Measurements from ENCODE around the gene KCNMA1.

GRCh38 chr10:76882796-76883195 is 754.8 kb downstream of the KCNMA1 start:
- TF ChIP-seq CTCF (IDR thresholded peaks at IDR 0.05 in 2 of 3, conservative IDR thresholded peaks at IDR 0.05 in 1 of 3; ENCODE audit: control insufficient read depth in 2 of 3, extremely low read depth in 1 of 3, insufficient read depth in 1 of 3, low read depth in 3 of 3, low read length in 3 of 3) (no peak), CEBPZ (IDR thresholded peaks at IDR 0.05; ENCODE audit: low read depth, low read length) (no peak), PBX3 (IDR thresholded peaks at IDR 0.05; ENCODE audit: insufficient replicate concordance, low read depth, low read length) (no peak), EP300 (IDR thresholded peaks at IDR 0.05; ENCODE audit: borderline replicate concordance in 1 of 2, control insufficient read depth in 1 of 2, low read depth in 2 of 2, low read length in 2 of 2) (no peak)
- TF ChIP-seq, protein P1, sequence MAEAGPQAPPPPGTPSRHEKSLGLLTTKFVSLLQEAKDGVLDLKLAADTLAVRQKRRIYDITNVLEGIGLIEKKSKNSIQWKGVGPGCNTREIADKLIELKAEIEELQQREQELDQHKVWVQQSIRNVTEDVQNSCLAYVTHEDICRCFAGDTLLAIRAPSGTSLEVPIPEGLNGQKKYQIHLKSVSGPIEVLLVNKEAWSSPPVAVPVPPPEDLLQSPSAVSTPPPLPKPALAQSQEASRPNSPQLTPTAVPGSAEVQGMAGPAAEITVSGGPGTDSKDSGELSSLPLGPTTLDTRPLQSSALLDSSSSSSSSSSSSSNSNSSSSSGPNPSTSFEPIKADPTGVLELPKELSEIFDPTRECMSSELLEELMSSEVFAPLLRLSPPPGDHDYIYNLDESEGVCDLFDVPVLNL (IDR thresholded peaks at IDR 0.05; ENCODE audit: low read depth, low read length): no peak
